K562 (cell line): Measurements from ENCODE around the gene CBX2. TPM values are rescaled to one million over a fixed set of nuclear protein-coding genes. Genes with fewer than 3 reads are reported as not detected.

Experiments used
- E2F6 ChIP-seq, 2 experiments: IDR thresholded peaks; 2 replicates each; pipeline ENCODE4 v1.6.1; 2011; ENCODE audit warnings: borderline replicate concordance in 1 of 2, control low read depth in 1 of 2, low read depth in 1 of 2, low read length in 1 of 2, mild to moderate bottlenecking in 1 of 2, mixed read lengths in 1 of 2, moderate library complexity in 1 of 2; ENCODE audit not compliant: insufficient read depth in 1 of 2, insufficient read length in 1 of 2, poor library complexity in 1 of 2, severe bottlenecking in 1 of 2; ENCODE audit errors: extremely low read depth in 1 of 2
- KLF13 ChIP-seq: fragments of 450-650 bp; IDR thresholded peaks from 2 replicates; pipeline ENCODE4 v1.6.1; 2016; ENCODE audit warnings: missing genetic modification characterization, low read depth, mild to moderate bottlenecking, missing compliant biosample characterization, moderate library complexity, borderline replicate concordance
- L3MBTL2 ChIP-seq: fragments of 450-650 bp; IDR thresholded peaks from 2 replicates; pipeline ENCODE4 v1.6.1; 2016; ENCODE audit warnings: mild to moderate bottlenecking, moderate library complexity
- LCOR ChIP-seq: sonication (generic); formaldehyde crosslinking; IDR thresholded peaks from 2 replicates; pipeline ENCODE4 v1.8.0; 2022; ENCODE audit warnings: mild to moderate bottlenecking, missing genetic modification reagents
- NR1H2 ChIP-seq: sonication (generic); formaldehyde crosslinking; IDR thresholded peaks from 2 replicates; pipeline ENCODE4 v1.4.0; 2020; ENCODE audit warnings: mild to moderate bottlenecking, missing genetic modification reagents
- PHF20 ChIP-seq: fragments of 450-650 bp; IDR thresholded peaks from 2 replicates; pipeline ENCODE4 v1.6.1; 2018; ENCODE audit not compliant: partially characterized antibody
- PRDM10 ChIP-seq: fragments of 450-650 bp; IDR thresholded peaks from 2 replicates; pipeline ENCODE4 v1.6.1; 2018; ENCODE audit not compliant: partially characterized antibody
- RAD21 ChIP-seq, 2 experiments: fragments of 250-450 bp in 1 of 2; fragments of 450-650 bp in 1 of 2; sonication (Bioruptor Pico) in 1 of 2; formaldehyde crosslinking in 1 of 2; IDR thresholded peaks in 1 of 2; conservative IDR thresholded peaks in 1 of 2; 2 replicates each; pipeline versions ENCODE4 v1.4.0 to v1.8.0; 2020 to 2022; ENCODE audit warnings: mild to moderate bottlenecking in 2 of 2, moderate library complexity in 1 of 2
- TCF7 ChIP-seq: sonication (generic); IDR thresholded peaks from 2 replicates; pipeline ENCODE4 v1.6.1; 2016; ENCODE audit warnings: antibody characterized with exemption, borderline replicate concordance
- ZNF280A ChIP-seq: fragments of 450-650 bp; IDR thresholded peaks from 2 replicates; pipeline ENCODE4 v1.6.1; 2018; ENCODE audit warnings: mild to moderate bottlenecking, low read depth; ENCODE audit not compliant: partially characterized antibody
- ZNF551 ChIP-seq: fragments of 250-450 bp; sonication (Bioruptor Pico); IDR thresholded peaks from 2 replicates; pipeline ENCODE4 v1.5.0; 2021; ENCODE audit warnings: mild to moderate bottlenecking, moderate library complexity
- ZNF561 ChIP-seq: fragments of 450-650 bp; formaldehyde crosslinking; conservative IDR thresholded peaks from 2 replicates; pipeline ENCODE4 v1.4.0; 2020; ENCODE audit warnings: mild to moderate bottlenecking, moderate library complexity
- polyA plus RNA-seq, 8 experiments: library from polyadenylated mRNA; depleted of rRNA in 4 of 8; stranded (reverse) in 5 of 8; unstranded in 3 of 8; fragments of >200 nt; fragmentation: Nextera tagmentation in 2 of 8; fragmentation: Illumina TruSeq in 1 of 8; extraction: Ambion mirVana in 2 of 8; extraction: Trizol in 1 of 8; gene quantifications; 2 replicates each; pipeline versions ENCODE4 v1.2.1 to v1.2.3, GENCODE V29; 2011 to 2014; ENCODE audit warnings: inconsistent platforms in 1 of 8, missing spikeins in 1 of 8
- total RNA-seq, 7 experiments: library from RNA; depleted of rRNA in 6 of 7; stranded (reverse); fragments of >200 nt in 6 of 7; fragmentation: Illumina TruSeq in 2 of 7; extraction: Trizol in 2 of 7; gene quantifications; 2 replicates each; pipeline versions ENCODE4 v1.2.1 to v1.2.3, GENCODE V29; 2011 to 2021; ENCODE audit warnings: low replicate concordance in 1 of 7
- TF ChIP-seq, protein P1 (sequence below): sonication (generic); formaldehyde crosslinking; IDR thresholded peaks from 2 replicates; pipeline ENCODE4 v1.9.0; 2022; ENCODE audit warnings: mild to moderate bottlenecking, missing genetic modification reagents
- TF ChIP-seq, protein P2 (sequence below), 2 experiments: fragments of 250-450 bp in 1 of 2; fragments of 450-650 bp in 1 of 2; sonication (Bioruptor Pico) in 1 of 2; IDR thresholded peaks; 2 replicates each; pipeline versions ENCODE4 v1.6.1 to v1.8.0; 2016 to 2021; ENCODE audit warnings: mild to moderate bottlenecking in 2 of 2, moderate library complexity in 2 of 2, missing compliant biosample characterization in 1 of 2, missing genetic modification characterization in 1 of 2

CBX2 gene
- total and polyA plus RNA-seq, 9 of the 15 experiments (the other 6 are each of a cell fraction or from before 2014, with no cell fraction given): 0.66 to 26.9 (median 13.9) TPM

- TF ChIP-seq PRDM10: peak; percentile 61
- peak in 1 of 2 experiments; percentile 17; a peak in 2 of 4 replicates for TF ChIP-seq RAD21 (CRISPR knock-in tag; conservative IDR thresholded peaks at IDR 0.05 in 1 of 2, IDR thresholded peaks at IDR 0.05 in 1 of 2)
- peak; percentile 27 for TF ChIP-seq PHF20
- TF ChIP-seq NR1H2 (CRISPR knock-in tag): 0 out of 2 replicates have a peak, but pooled peaks have one; percentile 36
- peak; percentile 79 for TF ChIP-seq L3MBTL2
- no peak for TF ChIP-seq ZNF561 (CRISPR knock-in tag)
- peak; percentile 80 to 92 for TF ChIP-seq E2F6 (IDR thresholded peaks at IDR 0.05; ENCODE audit: borderline replicate concordance in 1 of 2, extremely low read depth in 1 of 2, insufficient read depth in 1 of 2, insufficient read length in 1 of 2, low read depth in 1 of 2, low read length in 1 of 2, poor library complexity in 1 of 2, severe bottlenecking in 1 of 2)
- TF ChIP-seq, protein P1, sequence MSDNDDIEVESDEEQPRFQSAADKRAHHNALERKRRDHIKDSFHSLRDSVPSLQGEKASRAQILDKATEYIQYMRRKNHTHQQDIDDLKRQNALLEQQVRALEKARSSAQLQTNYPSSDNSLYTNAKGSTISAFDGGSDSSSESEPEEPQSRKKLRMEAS: peak; percentile 80
- no peak for TF ChIP-seq ZNF280A
- TF ChIP-seq, protein P2, sequence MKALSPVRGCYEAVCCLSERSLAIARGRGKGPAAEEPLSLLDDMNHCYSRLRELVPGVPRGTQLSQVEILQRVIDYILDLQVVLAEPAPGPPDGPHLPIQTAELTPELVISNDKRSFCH (CRISPR knock-in tag; IDR thresholded peaks at IDR 0.05): no peak
- TF ChIP-seq, protein P2 (tag; IDR thresholded peaks at IDR 0.05): peak; percentile 14; the same call in 1 of the 2 replicates
- 0 out of 2 replicates have a peak, but pooled peaks have one; percentile 26 for TF ChIP-seq KLF13 (tag)
- no peak for TF ChIP-seq TCF7
- TF ChIP-seq LCOR (CRISPR knock-in tag): peak; percentile 90
- no peak for TF ChIP-seq ZNF551 (CRISPR knock-in tag)
These were observed 641 bp upstream of the CBX2 start (continued) for GRCh38 chr17:79777120-79777893.
